ENCODE data around the gene RRP8. TPM values are rescaled to one million over a fixed set of nuclear protein-coding genes. Genes with fewer than 3 reads are reported as not detected.

RRP8 gene
- total RNA-seq, 1 experiment from 2014 or later: 17.4 TPM

GRCh38 chr11:6650104-6650503 is 46.7 kb upstream of the RRP8 start:
- no peaks in the 10 kb centered on the region for H3K27me3 Mint-ChIP-seq (ENCODE audit: unreplicated experiment)
- H3K9me3 Mint-ChIP-seq (ENCODE audit: low read depth, unreplicated experiment): no peaks in the 10 kb centered on the region
- DNase-seq: no peak
- BruUV-seq (replicated peaks): no TSS peak
- intact Hi-C loops (cut with micrococcal nuclease; ENCODE audit: unreplicated experiment): no loop called here
- H3K4me3 Mint-ChIP-seq (ENCODE audit: low read depth, unreplicated experiment): no peak overlapping the region
- TF ChIP-seq CTCF (IDR thresholded peaks at IDR 0.05; ENCODE audit: unreplicated experiment): no peak
- no peaks in the 10 kb centered on the region for H3K36me3 Mint-ChIP-seq (ENCODE audit: insufficient read depth, unreplicated experiment)
- H3K27ac Mint-ChIP-seq (ENCODE audit: unreplicated experiment): no peak overlapping the region
- no peaks in the 10 kb centered on the region for H3K4me1 Mint-ChIP-seq (ENCODE audit: low read depth, unreplicated experiment)
- CTCF ChIA-PET: interaction anchor here (0.6 to 0.9 kb wide), 2 partner anchors 13 to 33 kb away, joined by 3 read pairs; partner anchors contain the start of gene MRPL17

GRCh38 chr11:6648501-6648900 is 45.1 kb upstream of the RRP8 start:
- no TSS peak for BruUV-seq (replicated peaks)
- Mint-ChIP-seq H3K36me3 (ENCODE audit: insufficient read depth, unreplicated experiment) (no peaks in the 10 kb centered on the region), H3K27me3 (ENCODE audit: unreplicated experiment) (no peaks in the 10 kb centered on the region), H3K4me1 (ENCODE audit: low read depth, unreplicated experiment) (no peaks in the 10 kb centered on the region), H3K4me3 (ENCODE audit: low read depth, unreplicated experiment) (no peak overlapping the region), H3K27ac (ENCODE audit: unreplicated experiment) (no peak overlapping the region), H3K9me3 (ENCODE audit: low read depth, unreplicated experiment) (no peaks in the 10 kb centered on the region)
- no peak for DNase-seq
- intact Hi-C loops (cut with micrococcal nuclease; ENCODE audit: unreplicated experiment): no loop called here
- CTCF ChIA-PET: interaction anchor here (1.0 kb wide), 1 partner anchor 29 kb away, joined by 3 read pairs; the partner anchor contains the start of gene TPP1
- TF ChIP-seq CTCF (IDR thresholded peaks at IDR 0.05; ENCODE audit: unreplicated experiment): no peak

- CTCF ChIA-PET: no interaction called here
- Mint-ChIP-seq H3K27ac (ENCODE audit: unreplicated experiment) (no peak overlapping the region), H3K4me3 (ENCODE audit: low read depth, unreplicated experiment) (no peak overlapping the region), H3K9me3 (ENCODE audit: low read depth, unreplicated experiment) (no peaks in the 10 kb centered on the region), H3K4me1 (ENCODE audit: low read depth, unreplicated experiment) (no peaks in the 10 kb centered on the region), H3K36me3 (ENCODE audit: insufficient read depth, unreplicated experiment) (no peaks in the 10 kb centered on the region), H3K27me3 (ENCODE audit: unreplicated experiment) (no peaks in the 10 kb centered on the region)
- intact Hi-C loops (cut with micrococcal nuclease; ENCODE audit: unreplicated experiment): no loop called here
- TF ChIP-seq CTCF (IDR thresholded peaks at IDR 0.05; ENCODE audit: unreplicated experiment): no peak
- DNase-seq: no peak
- BruUV-seq (replicated peaks): no TSS peak
Observed at GRCh38 chr11:6647836-6648235, 44.4 kb upstream of the RRP8 start.

GRCh38 chr11:6646918-6647679 is 43.7 kb upstream of the RRP8 start:
- intact Hi-C loops (cut with micrococcal nuclease; ENCODE audit: unreplicated experiment): no loop called here
- no peaks in the 10 kb centered on the region for H3K36me3 Mint-ChIP-seq (ENCODE audit: insufficient read depth, unreplicated experiment)
- no TSS peak for BruUV-seq (replicated peaks)

More at GRCh38 chr11:6646918-6647679, 43.7 kb upstream of the RRP8 start:
- no peak for TF ChIP-seq CTCF (IDR thresholded peaks at IDR 0.05; ENCODE audit: unreplicated experiment)
- CTCF ChIA-PET: no interaction called here
- Mint-ChIP-seq H3K9me3 (ENCODE audit: low read depth, unreplicated experiment) (no peaks in the 10 kb centered on the region), H3K4me1 (ENCODE audit: low read depth, unreplicated experiment) (no peaks in the 10 kb centered on the region), H3K4me3 (ENCODE audit: low read depth, unreplicated experiment) (no peak overlapping the region), H3K27me3 (ENCODE audit: unreplicated experiment) (no peaks in the 10 kb centered on the region), H3K27ac (ENCODE audit: unreplicated experiment) (no peak overlapping the region)
- no peak for DNase-seq

All from Calu3 (cell line).